ENCODE data around the gene SYNGAP1. TPM values are rescaled to one million over a fixed set of nuclear protein-coding genes. Genes with fewer than 3 reads are reported as not detected.
"Not testable (repeated sequence)": the region's sequence is repeated elsewhere in the genome, so short reads cannot be mapped to it uniquely, and the experiment has no call there.

Gene SYNGAP1
- polyA plus RNA-seq, 2 of the 4 experiments (the other 2 are of a cell fraction): 2.2 to 10.8 TPM

- TF ChIP-seq BHLHE40 (IDR thresholded peaks at IDR 0.05; ENCODE audit: low read depth, low read length): no peak
- TF ChIP-seq, protein P1, sequence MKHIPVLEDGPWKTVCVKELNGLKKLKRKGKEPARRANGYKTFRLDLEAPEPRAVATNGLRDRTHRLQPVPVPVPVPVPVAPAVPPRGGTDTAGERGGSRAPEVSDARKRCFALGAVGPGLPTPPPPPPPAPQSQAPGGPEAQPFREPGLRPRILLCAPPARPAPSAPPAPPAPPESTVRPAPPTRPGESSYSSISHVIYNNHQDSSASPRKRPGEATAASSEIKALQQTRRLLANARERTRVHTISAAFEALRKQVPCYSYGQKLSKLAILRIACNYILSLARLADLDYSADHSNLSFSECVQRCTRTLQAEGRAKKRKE (CRISPR knock-in tag; IDR thresholded peaks at IDR 0.05; ENCODE audit: low read depth): no peak
- TF ChIP-seq CTCF (IDR thresholded peaks at IDR 0.05): no peak
- no peak for TF ChIP-seq SMC3 (IDR thresholded peaks at IDR 0.05)
- no peak for TF ChIP-seq KDM5A (IDR thresholded peaks at IDR 0.05)
- no peak for TF ChIP-seq RCOR1 (IDR thresholded peaks at IDR 0.05; ENCODE audit: low read depth, low read length)
- TF ChIP-seq TP53 (CRISPR knock-in tag; IDR thresholded peaks at IDR 0.05): no peak
Observed at GRCh38 chr6:33477864-33478263, 58.0 kb downstream of the SYNGAP1 start (continued).

- Histone ChIP-seq H3K4me3 (no peak overlapping the region), H3K9me3 (no peaks in the 10 kb centered on the region), H3K4me2 (no peak overlapping the region), H3K4me1 (no peaks in the 10 kb centered on the region), H3K27ac (no peak overlapping the region)
- TF ChIP-seq POLR2A (IDR thresholded peaks at IDR 0.05; ENCODE audit: low read length): no peak
- no peak for TF ChIP-seq KDM5A (IDR thresholded peaks at IDR 0.05)
- TF ChIP-seq SMC3 (IDR thresholded peaks at IDR 0.05): no peak
- TF ChIP-seq FOSB (CRISPR knock-in tag; IDR thresholded peaks at IDR 0.05): no peak
- TF ChIP-seq HMGXB4 (CRISPR knock-in tag; IDR thresholded peaks at IDR 0.05; ENCODE audit: borderline replicate concordance): no peak
- no peak for TF ChIP-seq ZFP36 (IDR thresholded peaks at IDR 0.05; ENCODE audit: borderline replicate concordance, partially characterized antibody)
- no peak for TF ChIP-seq MAFK (IDR thresholded peaks at IDR 0.05; ENCODE audit: partially characterized antibody)
- TF ChIP-seq, protein P2, sequence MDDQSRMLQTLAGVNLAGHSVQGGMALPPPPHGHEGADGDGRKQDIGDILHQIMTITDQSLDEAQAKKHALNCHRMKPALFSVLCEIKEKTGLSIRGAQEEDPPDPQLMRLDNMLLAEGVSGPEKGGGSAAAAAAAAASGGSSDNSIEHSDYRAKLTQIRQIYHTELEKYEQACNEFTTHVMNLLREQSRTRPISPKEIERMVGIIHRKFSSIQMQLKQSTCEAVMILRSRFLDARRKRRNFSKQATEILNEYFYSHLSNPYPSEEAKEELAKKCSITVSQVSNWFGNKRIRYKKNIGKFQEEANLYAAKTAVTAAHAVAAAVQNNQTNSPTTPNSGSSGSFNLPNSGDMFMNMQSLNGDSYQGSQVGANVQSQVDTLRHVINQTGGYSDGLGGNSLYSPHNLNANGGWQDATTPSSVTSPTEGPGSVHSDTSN (IDR thresholded peaks at IDR 0.05): no peak
- TF ChIP-seq FOSL2 (IDR thresholded peaks at IDR 0.05): no peak
- no peak for TF ChIP-seq FOSL2 (CRISPR knock-in tag; IDR thresholded peaks at IDR 0.05)
- no peak for TF ChIP-seq CBX8 (IDR thresholded peaks at IDR 0.05)
- no peak for TF ChIP-seq ESRRA (IDR thresholded peaks at IDR 0.05; ENCODE audit: borderline replicate concordance, low read length)
- TF ChIP-seq, protein P3, sequence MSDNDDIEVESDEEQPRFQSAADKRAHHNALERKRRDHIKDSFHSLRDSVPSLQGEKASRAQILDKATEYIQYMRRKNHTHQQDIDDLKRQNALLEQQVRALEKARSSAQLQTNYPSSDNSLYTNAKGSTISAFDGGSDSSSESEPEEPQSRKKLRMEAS (IDR thresholded peaks at IDR 0.05): no peak
- no peak for TF ChIP-seq MAZ (IDR thresholded peaks at IDR 0.05; ENCODE audit: borderline replicate concordance, low read depth, low read length)
- no peak for TF ChIP-seq JUNB (IDR thresholded peaks at IDR 0.05)
- no peak for TF ChIP-seq REST (IDR thresholded peaks at IDR 0.05)
- TF ChIP-seq HOXA7 (CRISPR knock-in tag; IDR thresholded peaks at IDR 0.05): no peak
- no peak for TF ChIP-seq EHMT2 (IDR thresholded peaks at IDR 0.05; ENCODE audit: low read depth)
- DNase-seq (ENCODE audit: low read depth in 1 of 2, low spot score in 1 of 2) (no peak), ATAC-seq (no peak), FAIRE-seq (no peak)
- ChIA-PET CTCF (no interaction called here), POLR2A (no interaction called here)
- WGBS (ENCODE audit: missing lambda C conversion rate): 0% methylated on average over 1 of the region's 1 CpG
Observed at GRCh38 chr6:33481192-33481591, 61.3 kb downstream of the SYNGAP1 start.

- H3K4me1 ChIP-seq; ATAC-seq; H3K4me2 ChIP-seq; H3K4me3 ChIP-seq; CTCF ChIA-PET; H3K9me3 ChIP-seq; FAIRE-seq; DNase-seq (ENCODE audit: low read depth in 1 of 2, low spot score in 1 of 2); H3K27ac ChIP-seq: not testable (repeated sequence)
- POLR2A ChIA-PET: interaction anchor here (0.6 kb wide), 1 partner anchor 73 kb away, joined by 4 read pairs; no protein-coding TSS in a partner anchor
- 77% methylated on average over 5 of the region's 5 CpGs for WGBS (ENCODE audit: missing lambda C conversion rate)
Observed at GRCh38 chr6:33482620-33483019, 62.8 kb downstream of the SYNGAP1 start.
